ENCODE data around the gene HAUS1.

- TF ChIP-seq BHLHE40 (IDR thresholded peaks at IDR 0.05; ENCODE audit: low read depth, low read length): no peak
- TF ChIP-seq RAD21 (IDR thresholded peaks at IDR 0.05; ENCODE audit: low read length): no peak
- TF ChIP-seq SMC3 (IDR thresholded peaks at IDR 0.05; ENCODE audit: low read depth, low read length): no peak
- no peak for TF ChIP-seq CTCF (conservative IDR thresholded peaks at IDR 0.05; ENCODE audit: low read depth, low read length)
- TF ChIP-seq POLR2A (IDR thresholded peaks at IDR 0.05; ENCODE audit: low read depth, low read length): no peak
- no peak for TF ChIP-seq FOS (IDR thresholded peaks at IDR 0.05; ENCODE audit: low read depth, low read length)
- no peak for TF ChIP-seq MAZ (IDR thresholded peaks at IDR 0.05; ENCODE audit: borderline replicate concordance, low read depth, low read length)
- TF ChIP-seq CEBPB (IDR thresholded peaks at IDR 0.05; ENCODE audit: low read depth, low read length): no peak
- no peak for TF ChIP-seq MAFK (IDR thresholded peaks at IDR 0.05; ENCODE audit: low read depth, low read length)
- TF ChIP-seq RCOR1 (IDR thresholded peaks at IDR 0.05; ENCODE audit: insufficient replicate concordance, low read length): no peak
- no peak for TF ChIP-seq ELK1 (IDR thresholded peaks at IDR 0.05; ENCODE audit: borderline replicate concordance, low read depth, low read length)
- TF ChIP-seq NFE2L2 (IDR thresholded peaks at IDR 0.05; ENCODE audit: low read depth, low read length): no peak
Measured at GRCh38 chr18:46060359-46060841, 43.8 kb upstream of the HAUS1 start.

Data from IMR-90 (cell line).